ENCODE results near the gene CROCC2. TPM values are rescaled to one million over a fixed set of nuclear protein-coding genes. Genes with fewer than 3 reads are reported as not detected.
A peak's percentile ranks its signal among the peaks of the same experiment; 100 is the strongest.

Gene CROCC2
- total and polyA plus RNA-seq, 2 of the 13 experiments (the other 11 are each of a cell fraction or from before 2014, with no cell fraction given) = not detected

- TF ChIP-seq, protein P1, sequence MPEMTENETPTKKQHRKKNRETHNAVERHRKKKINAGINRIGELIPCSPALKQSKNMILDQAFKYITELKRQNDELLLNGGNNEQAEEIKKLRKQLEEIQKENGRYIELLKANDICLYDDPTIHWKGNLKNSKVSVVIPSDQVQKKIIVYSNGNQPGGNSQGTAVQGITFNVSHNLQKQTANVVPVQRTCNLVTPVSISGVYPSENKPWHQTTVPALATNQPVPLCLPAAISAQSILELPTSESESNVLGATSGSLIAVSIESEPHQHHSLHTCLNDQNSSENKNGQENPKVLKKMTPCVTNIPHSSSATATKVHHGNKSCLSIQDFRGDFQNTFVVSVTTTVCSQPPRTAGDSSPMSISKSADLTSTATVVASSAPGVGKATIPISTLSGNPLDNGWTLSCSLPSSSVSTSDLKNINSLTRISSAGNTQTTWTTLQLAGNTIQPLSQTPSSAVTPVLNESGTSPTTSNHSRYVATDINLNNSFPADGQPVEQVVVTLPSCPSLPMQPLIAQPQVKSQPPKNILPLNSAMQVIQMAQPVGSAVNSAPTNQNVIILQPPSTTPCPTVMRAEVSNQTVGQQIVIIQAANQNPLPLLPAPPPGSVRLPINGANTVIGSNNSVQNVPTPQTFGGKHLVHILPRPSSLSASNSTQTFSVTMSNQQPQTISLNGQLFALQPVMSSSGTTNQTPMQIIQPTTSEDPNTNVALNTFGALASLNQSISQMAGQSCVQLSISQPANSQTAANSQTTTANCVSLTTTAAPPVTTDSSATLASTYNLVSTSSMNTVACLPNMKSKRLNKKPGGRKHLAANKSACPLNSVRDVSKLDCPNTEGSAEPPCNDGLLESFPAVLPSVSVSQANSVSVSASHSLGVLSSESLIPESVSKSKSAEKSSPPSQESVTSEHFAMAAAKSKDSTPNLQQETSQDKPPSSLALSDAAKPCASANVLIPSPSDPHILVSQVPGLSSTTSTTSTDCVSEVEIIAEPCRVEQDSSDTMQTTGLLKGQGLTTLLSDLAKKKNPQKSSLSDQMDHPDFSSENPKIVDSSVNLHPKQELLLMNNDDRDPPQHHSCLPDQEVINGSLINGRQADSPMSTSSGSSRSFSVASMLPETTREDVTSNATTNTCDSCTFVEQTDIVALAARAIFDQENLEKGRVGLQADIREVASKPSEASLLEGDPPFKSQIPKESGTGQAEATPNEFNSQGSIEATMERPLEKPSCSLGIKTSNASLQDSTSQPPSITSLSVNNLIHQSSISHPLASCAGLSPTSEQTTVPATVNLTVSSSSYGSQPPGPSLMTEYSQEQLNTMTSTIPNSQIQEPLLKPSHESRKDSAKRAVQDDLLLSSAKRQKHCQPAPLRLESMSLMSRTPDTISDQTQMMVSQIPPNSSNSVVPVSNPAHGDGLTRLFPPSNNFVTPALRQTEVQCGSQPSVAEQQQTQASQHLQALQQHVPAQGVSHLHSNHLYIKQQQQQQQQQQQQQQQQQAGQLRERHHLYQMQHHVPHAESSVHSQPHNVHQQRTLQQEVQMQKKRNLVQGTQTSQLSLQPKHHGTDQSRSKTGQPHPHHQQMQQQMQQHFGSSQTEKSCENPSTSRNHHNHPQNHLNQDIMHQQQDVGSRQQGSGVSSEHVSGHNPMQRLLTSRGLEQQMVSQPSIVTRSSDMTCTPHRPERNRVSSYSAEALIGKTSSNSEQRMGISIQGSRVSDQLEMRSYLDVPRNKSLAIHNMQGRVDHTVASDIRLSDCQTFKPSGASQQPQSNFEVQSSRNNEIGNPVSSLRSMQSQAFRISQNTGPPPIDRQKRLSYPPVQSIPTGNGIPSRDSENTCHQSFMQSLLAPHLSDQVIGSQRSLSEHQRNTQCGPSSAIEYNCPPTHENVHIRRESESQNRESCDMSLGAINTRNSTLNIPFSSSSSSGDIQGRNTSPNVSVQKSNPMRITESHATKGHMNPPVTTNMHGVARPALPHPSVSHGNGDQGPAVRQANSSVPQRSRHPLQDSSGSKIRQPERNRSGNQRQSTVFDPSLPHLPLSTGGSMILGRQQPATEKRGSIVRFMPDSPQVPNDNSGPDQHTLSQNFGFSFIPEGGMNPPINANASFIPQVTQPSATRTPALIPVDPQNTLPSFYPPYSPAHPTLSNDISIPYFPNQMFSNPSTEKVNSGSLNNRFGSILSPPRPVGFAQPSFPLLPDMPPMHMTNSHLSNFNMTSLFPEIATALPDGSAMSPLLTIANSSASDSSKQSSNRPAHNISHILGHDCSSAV (CRISPR knock-in tag; IDR thresholded peaks at IDR 0.05; ENCODE audit: borderline replicate concordance) = no peak
- TF ChIP-seq ELF4 (CRISPR knock-in tag; IDR thresholded peaks at IDR 0.05; ENCODE audit: borderline replicate concordance) = no peak
- TF ChIP-seq HMGXB4 (CRISPR knock-in tag; IDR thresholded peaks at IDR 0.05; ENCODE audit: borderline replicate concordance in 1 of 2, low read depth in 1 of 2) = peak; percentile 60 to 67; a peak in 2 of 4 replicates
- no peak for TF ChIP-seq TARDBP (CRISPR knock-in tag; IDR thresholded peaks at IDR 0.05)
- no peak for TF ChIP-seq SMAD3 (CRISPR knock-in tag; IDR thresholded peaks at IDR 0.05)
- TF ChIP-seq, protein P2, sequence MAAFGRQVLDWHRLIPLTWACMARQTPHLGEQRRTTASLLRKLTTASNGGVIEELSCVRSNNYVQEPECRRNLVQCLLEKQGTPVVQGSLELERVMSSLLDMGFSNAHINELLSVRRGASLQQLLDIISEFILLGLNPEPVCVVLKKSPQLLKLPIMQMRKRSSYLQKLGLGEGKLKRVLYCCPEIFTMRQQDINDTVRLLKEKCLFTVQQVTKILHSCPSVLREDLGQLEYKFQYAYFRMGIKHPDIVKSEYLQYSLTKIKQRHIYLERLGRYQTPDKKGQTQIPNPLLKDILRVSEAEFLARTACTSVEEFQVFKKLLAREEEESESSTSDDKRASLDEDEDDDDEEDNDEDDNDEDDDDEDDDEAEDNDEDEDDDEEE (CRISPR knock-in tag; IDR thresholded peaks at IDR 0.05) = no peak; the same call in 1 of the 2 replicates
- TF ChIP-seq, protein P3, sequence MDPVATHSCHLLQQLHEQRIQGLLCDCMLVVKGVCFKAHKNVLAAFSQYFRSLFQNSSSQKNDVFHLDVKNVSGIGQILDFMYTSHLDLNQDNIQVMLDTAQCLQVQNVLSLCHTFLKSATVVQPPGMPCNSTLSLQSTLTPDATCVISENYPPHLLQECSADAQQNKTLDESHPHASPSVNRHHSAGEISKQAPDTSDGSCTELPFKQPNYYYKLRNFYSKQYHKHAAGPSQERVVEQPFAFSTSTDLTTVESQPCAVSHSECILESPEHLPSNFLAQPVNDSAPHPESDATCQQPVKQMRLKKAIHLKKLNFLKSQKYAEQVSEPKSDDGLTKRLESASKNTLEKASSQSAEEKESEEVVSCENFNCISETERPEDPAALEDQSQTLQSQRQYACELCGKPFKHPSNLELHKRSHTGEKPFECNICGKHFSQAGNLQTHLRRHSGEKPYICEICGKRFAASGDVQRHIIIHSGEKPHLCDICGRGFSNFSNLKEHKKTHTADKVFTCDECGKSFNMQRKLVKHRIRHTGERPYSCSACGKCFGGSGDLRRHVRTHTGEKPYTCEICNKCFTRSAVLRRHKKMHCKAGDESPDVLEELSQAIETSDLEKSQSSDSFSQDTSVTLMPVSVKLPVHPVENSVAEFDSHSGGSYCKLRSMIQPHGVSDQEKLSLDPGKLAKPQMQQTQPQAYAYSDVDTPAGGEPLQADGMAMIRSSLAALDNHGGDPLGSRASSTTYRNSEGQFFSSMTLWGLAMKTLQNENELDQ (CRISPR knock-in tag; IDR thresholded peaks at IDR 0.05; ENCODE audit: borderline replicate concordance) = no peak
- peak; percentile 42; the same call in 1 of the 2 replicates for TF ChIP-seq ATF7-NPFF (CRISPR knock-in tag; IDR thresholded peaks at IDR 0.05; ENCODE audit: low read depth)
- no peak; the same call in 1 of the 2 replicates for TF ChIP-seq ZFP41 (CRISPR knock-in tag; IDR thresholded peaks at IDR 0.05; ENCODE audit: borderline replicate concordance)
- no peak for TF ChIP-seq NKX3-1 (CRISPR knock-in tag; IDR thresholded peaks at IDR 0.05)
- TF ChIP-seq, protein P4, sequence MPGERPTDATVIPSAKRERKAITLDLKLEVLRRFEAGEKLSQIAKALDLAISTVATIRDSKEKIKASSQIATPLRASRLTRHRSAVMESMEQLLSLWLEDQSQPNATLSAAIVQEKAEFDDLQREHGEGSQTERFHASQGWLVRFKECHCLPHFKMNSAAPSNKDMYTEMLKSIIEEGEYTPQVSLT (CRISPR knock-in tag; IDR thresholded peaks at IDR 0.05; ENCODE audit: borderline replicate concordance, low read depth) = no peak
- no peak for TF ChIP-seq HHEX (CRISPR knock-in tag; IDR thresholded peaks at IDR 0.05)
- TF ChIP-seq MBD4 (IDR thresholded peaks at IDR 0.05; ENCODE audit: borderline replicate concordance, low read length) = no peak
Observed at GRCh38 chr2:240913810-240914644, 7.9 kb downstream of the CROCC2 start (continued).

Measured in HepG2 (cell line).